ENCODE measurements around the gene KDM7A. TPM values are rescaled to one million over a fixed set of nuclear protein-coding genes. Genes with fewer than 3 reads are reported as not detected.

KDM7A gene
- total RNA-seq, 1 experiment from 2014 or later = 1.5 TPM

DNA sequence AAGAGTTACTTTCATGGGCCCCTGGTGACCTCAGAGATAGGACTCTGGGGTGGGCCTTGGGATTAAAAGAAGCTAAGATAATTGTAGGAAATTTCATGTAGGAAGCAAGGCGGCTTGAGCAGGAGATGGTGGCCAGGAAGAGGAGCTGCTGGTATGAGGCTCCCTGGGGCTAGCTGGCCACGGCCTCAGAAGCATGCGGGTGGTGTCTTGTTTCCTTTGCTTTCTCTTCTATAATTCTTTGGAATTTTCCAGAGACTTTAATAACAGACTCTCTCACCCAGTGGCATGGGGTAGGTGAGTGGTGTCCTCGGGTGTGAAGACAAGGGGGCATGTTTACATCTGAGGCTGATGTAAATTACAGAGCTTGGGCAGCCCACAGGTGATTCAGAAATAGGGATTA, 41.9 kb upstream of the KDM7A start:
- BruUV-seq (replicated peaks) = no TSS peak
- Histone ChIP-seq H4K20me1 (ENCODE audit: insufficient read depth) (no peaks in the 10 kb centered on the region), H3K4me1 (replicated peaks; ENCODE audit: insufficient read depth) (peaks cover 20% of the 10 kb centered on the region), H3K9me3 (ENCODE audit: insufficient read depth, low read depth) (no peaks in the 10 kb centered on the region), H3K9me2 (ENCODE audit: insufficient read depth) (no peaks in the 10 kb centered on the region), H2AFZ (no peak overlapping the region), H3F3A (ENCODE audit: insufficient read depth, low read depth) (peaks cover 10% of the 10 kb centered on the region; the same call in 1 of the 2 replicates), H3K27ac (no peak overlapping the region), H3K27me3 (ENCODE audit: insufficient read depth, low read depth) (no peaks in the 10 kb centered on the region), H3K79me2 (ENCODE audit: low read depth) (no peaks in the 10 kb centered on the region), H3K36me3 (ENCODE audit: low read depth) (no peaks in the 10 kb centered on the region), H3K4me3 (no peak overlapping the region), H3K4me2 (no peak overlapping the region)
- TF ChIP-seq EZH2 (IDR thresholded peaks at IDR 0.05; ENCODE audit: low read depth) (no peak), CTCF (conservative IDR thresholded peaks at IDR 0.05) (no peak)
- ChIA-PET CTCF (no interaction called here), POLR2A (ENCODE audit: unreplicated experiment) (no interaction called here)
- DNase-seq = peak in 1 of 2 experiments; percentile 33
- intact Hi-C loops (cut with micrococcal nuclease; ENCODE audit: unreplicated experiment) = no loop called here

DNA sequence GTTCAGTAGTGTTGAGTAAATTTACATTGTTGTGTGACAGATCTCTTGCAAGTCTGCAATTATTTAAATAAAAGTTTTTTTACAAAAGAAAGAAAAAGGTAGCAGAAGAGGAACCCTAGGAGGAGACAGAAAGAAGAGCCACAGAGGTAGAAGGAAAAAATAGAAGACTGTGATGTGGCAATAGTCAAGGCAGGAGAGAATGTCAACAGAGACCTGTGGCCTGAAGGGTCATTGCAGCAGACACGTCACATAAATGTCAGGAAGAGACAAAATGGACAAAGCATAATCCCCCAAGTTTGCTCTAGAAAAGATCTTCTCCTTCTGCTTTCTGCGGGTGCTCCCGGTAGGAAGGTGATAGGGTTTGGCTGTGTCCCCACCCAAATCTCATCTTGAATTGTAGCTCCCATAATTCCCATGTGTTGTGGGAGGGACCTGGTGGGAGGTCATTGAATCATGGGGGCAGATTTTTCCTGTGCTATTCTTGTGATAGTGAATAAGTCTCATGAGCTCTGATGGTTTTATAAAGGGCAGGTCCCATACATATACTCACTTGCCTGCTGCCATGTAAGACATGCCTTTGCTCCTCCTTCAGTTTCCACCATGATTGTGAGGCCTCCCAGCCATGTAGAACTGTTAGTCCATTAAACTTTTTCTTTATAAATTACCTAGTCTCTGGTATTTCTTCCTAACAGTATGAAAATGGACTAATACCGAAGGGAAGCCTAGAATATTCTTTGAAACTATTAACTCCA, 41.1 kb upstream of the KDM7A start:
- H2AFZ ChIP-seq = no peak overlapping the region
- DNase-seq = peak in 1 of 2 experiments; percentile 16
- ChIA-PET POLR2A (ENCODE audit: unreplicated experiment) (no interaction called here), CTCF (no interaction called here)
- no peaks in the 10 kb centered on the region for H3K9me3 ChIP-seq (ENCODE audit: insufficient read depth, low read depth)
- no peak overlapping the region for H3K4me3 ChIP-seq
- H3K4me1 ChIP-seq (replicated peaks; ENCODE audit: insufficient read depth) = peaks cover 22% of the 10 kb centered on the region
- no peak overlapping the region for H3K27ac ChIP-seq
- no TSS peak for BruUV-seq (replicated peaks)
- H3K9me2 ChIP-seq (ENCODE audit: insufficient read depth) = no peaks in the 10 kb centered on the region
- H4K20me1 ChIP-seq (ENCODE audit: insufficient read depth) = no peaks in the 10 kb centered on the region
- H3K79me2 ChIP-seq (ENCODE audit: low read depth) = no peaks in the 10 kb centered on the region
- TF ChIP-seq EZH2 (IDR thresholded peaks at IDR 0.05; ENCODE audit: low read depth) = no peak
- TF ChIP-seq CTCF (conservative IDR thresholded peaks at IDR 0.05) = no peak
- H3F3A ChIP-seq (ENCODE audit: insufficient read depth, low read depth) = peaks cover 10% of the 10 kb centered on the region; the same call in 1 of the 2 replicates
- H3K27me3 ChIP-seq (ENCODE audit: insufficient read depth, low read depth) = no peaks in the 10 kb centered on the region
- no peaks in the 10 kb centered on the region for H3K36me3 ChIP-seq (ENCODE audit: low read depth)
- intact Hi-C loops (cut with micrococcal nuclease; ENCODE audit: unreplicated experiment) = no loop called here
- H3K4me2 ChIP-seq = no peak overlapping the region

GRCh38 chr7:140215281-140215680, 38.5 kb upstream of the KDM7A start:
- H3K27me3 ChIP-seq (ENCODE audit: insufficient read depth, low read depth) = no peaks in the 10 kb centered on the region
- ChIA-PET POLR2A (ENCODE audit: unreplicated experiment) (no interaction called here), CTCF (no interaction called here)
- H3F3A ChIP-seq (ENCODE audit: insufficient read depth, low read depth) = peaks cover 10% of the 10 kb centered on the region; the same call in 1 of the 2 replicates
- DNase-seq = peak in 1 of 2 experiments; percentile 21
- no peak for TF ChIP-seq CTCF (conservative IDR thresholded peaks at IDR 0.05)
- no peak for TF ChIP-seq EZH2 (IDR thresholded peaks at IDR 0.05; ENCODE audit: low read depth)
- H2AFZ ChIP-seq = no peak overlapping the region
- no TSS peak for BruUV-seq (replicated peaks)
- no peak overlapping the region for H3K4me3 ChIP-seq
- H3K27ac ChIP-seq = no peak overlapping the region
- no peak overlapping the region for H3K4me2 ChIP-seq
- H3K9me2 ChIP-seq (ENCODE audit: insufficient read depth) = no peaks in the 10 kb centered on the region
- H3K4me1 ChIP-seq (replicated peaks; ENCODE audit: insufficient read depth) = peaks cover 22% of the 10 kb centered on the region
- H3K9me3 ChIP-seq (ENCODE audit: insufficient read depth, low read depth) = no peaks in the 10 kb centered on the region
- H4K20me1 ChIP-seq (ENCODE audit: insufficient read depth) = no peaks in the 10 kb centered on the region
- intact Hi-C loops (cut with micrococcal nuclease; ENCODE audit: unreplicated experiment) = no loop called here
- H3K36me3 ChIP-seq (ENCODE audit: low read depth) = no peaks in the 10 kb centered on the region
- no peaks in the 10 kb centered on the region for H3K79me2 ChIP-seq (ENCODE audit: low read depth)

All from PC-9 (cell line).